DOHH2 (cell line): ENCODE results near the gene IFIT3.

Experiments
- EZH2phosphoT487 ChIP-seq: fragments of 200-600 bp; sonication (generic); IDR thresholded peaks from 2 replicates; pipeline ENCODE4 v1.6.1; 2017; ENCODE audit warnings: borderline replicate concordance, mild to moderate bottlenecking, antibody characterized with exemption, low read length, moderate library complexity, mixed read lengths
- TF ChIP-seq, protein P1 (sequence below): fragments of 200-600 bp; sonication (generic); IDR thresholded peaks from one replicate; pipeline ENCODE4 v1.5.1; 2014; ENCODE audit warnings: antibody characterized with exemption, mild to moderate bottlenecking, low read depth, low read length; ENCODE audit not compliant: poor library complexity, severe bottlenecking

DNA sequence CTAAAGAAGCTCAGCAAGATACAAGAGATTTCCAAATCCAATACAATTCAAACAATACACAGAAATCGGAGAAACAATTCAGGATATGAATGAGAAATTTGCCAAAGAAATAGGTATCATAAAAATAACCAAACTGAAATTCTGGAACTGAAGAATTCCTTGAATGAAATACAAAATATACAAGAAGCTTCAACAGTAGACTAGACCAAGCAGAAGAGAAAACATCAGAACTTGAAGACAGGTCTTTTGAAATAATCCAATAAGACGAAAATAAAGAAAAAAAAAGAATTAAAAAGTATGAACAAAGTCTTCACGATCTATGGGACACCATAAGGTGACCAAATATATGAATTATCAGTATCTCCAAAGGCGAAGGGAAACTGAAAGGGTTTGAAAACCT is 28.8 kb upstream of the IFIT3 start:
- TF ChIP-seq, protein P1, sequence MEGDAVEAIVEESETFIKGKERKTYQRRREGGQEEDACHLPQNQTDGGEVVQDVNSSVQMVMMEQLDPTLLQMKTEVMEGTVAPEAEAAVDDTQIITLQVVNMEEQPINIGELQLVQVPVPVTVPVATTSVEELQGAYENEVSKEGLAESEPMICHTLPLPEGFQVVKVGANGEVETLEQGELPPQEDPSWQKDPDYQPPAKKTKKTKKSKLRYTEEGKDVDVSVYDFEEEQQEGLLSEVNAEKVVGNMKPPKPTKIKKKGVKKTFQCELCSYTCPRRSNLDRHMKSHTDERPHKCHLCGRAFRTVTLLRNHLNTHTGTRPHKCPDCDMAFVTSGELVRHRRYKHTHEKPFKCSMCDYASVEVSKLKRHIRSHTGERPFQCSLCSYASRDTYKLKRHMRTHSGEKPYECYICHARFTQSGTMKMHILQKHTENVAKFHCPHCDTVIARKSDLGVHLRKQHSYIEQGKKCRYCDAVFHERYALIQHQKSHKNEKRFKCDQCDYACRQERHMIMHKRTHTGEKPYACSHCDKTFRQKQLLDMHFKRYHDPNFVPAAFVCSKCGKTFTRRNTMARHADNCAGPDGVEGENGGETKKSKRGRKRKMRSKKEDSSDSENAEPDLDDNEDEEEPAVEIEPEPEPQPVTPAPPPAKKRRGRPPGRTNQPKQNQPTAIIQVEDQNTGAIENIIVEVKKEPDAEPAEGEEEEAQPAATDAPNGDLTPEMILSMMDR: no peak
- no peak for TF ChIP-seq EZH2phosphoT487
